Smooth muscle cell (in vitro differentiated cells): ENCODE results near the gene THEMIS. TPM values are rescaled to one million over a fixed set of nuclear protein-coding genes. Genes with fewer than 3 reads are reported as not detected.

Experiments
- DNase-seq: peaks from one replicate; lab custom pipeline; 2025; ENCODE audit not compliant: unreplicated experiment; lab: John Stamatoyannopoulos, UW
- H2AFZ ChIP-seq: fragments of 200-600 bp; sonication (generic); 2 replicates; pipeline ENCODE4 v1.6.0; 2016; ENCODE audit warnings: antibody characterized with exemption, low read depth, mild to moderate bottlenecking
- H3F3A ChIP-seq: fragments of 200-600 bp; sonication (generic); 2 replicates; pipeline ENCODE4 v1.6.0; 2017; ENCODE audit warnings: antibody characterized with exemption, low read depth
- H3K27ac ChIP-seq: fragments of 200-600 bp; sonication (generic); 2 replicates; pipeline ENCODE4 v1.5.1; 2016; ENCODE audit warnings: low read depth, mild to moderate bottlenecking
- H3K27me3 ChIP-seq: fragments of 200-600 bp; sonication (generic); 2 replicates; pipeline ENCODE4 v1.6.1; 2016; ENCODE audit warnings: low read depth, mild to moderate bottlenecking
- H3K36me3 ChIP-seq: fragments of 200-600 bp; sonication (generic); 2 replicates; pipeline ENCODE4 v1.5.1; 2016; ENCODE audit warnings: low read depth
- H3K4me1 ChIP-seq: fragments of 200-600 bp; sonication (generic); 2 replicates; pipeline ENCODE4 v1.5.1; 2016; ENCODE audit warnings: low read depth
- H3K4me2 ChIP-seq: fragments of 200-600 bp; sonication (generic); 2 replicates; pipeline ENCODE4 v1.6.0; 2016; ENCODE audit warnings: mild to moderate bottlenecking
- H3K4me3 ChIP-seq: fragments of 200-600 bp; sonication (generic); 2 replicates; pipeline ENCODE4 v1.5.1; 2016; ENCODE audit warnings: mild to moderate bottlenecking
- H3K79me2 ChIP-seq: fragments of 200-600 bp; sonication (generic); 2 replicates; pipeline ENCODE4 v1.6.0; 2016; ENCODE audit warnings: low read depth, mild to moderate bottlenecking
- H3K9ac ChIP-seq: fragments of 200-600 bp; sonication (generic); 2 replicates; pipeline ENCODE4 v1.6.0; 2016; ENCODE audit warnings: low read depth
- H3K9me3 ChIP-seq: fragments of 200-600 bp; sonication (generic); replicated peaks from 2 replicates; pipeline ENCODE4 v1.5.1; 2016; ENCODE audit warnings: low read depth
- H4K20me1 ChIP-seq: fragments of 200-600 bp; sonication (generic); 2 replicates; pipeline ENCODE4 v1.6.0; 2016; ENCODE audit warnings: low read depth
- CTCF ChIP-seq: fragments of 200-600 bp; sonication (generic); IDR thresholded peaks from 2 replicates; pipeline ENCODE4 v1.5.1; 2017; ENCODE audit warnings: borderline replicate concordance, mild to moderate bottlenecking, antibody characterized with exemption; ENCODE audit not compliant: insufficient read depth, poor library complexity, severe bottlenecking
- WGBS: methylation state at CpG from one replicate; pipeline ENCODE4 v1.1.7; 2016; ENCODE audit warnings: low lambda C conversion rate; 5-methylcytosine and 5-hydroxymethylcytosine counted together
- polyA plus RNA-seq: library from polyadenylated mRNA; unstranded; fragments of >200 nt; fragmentation: Nextera tagmentation; extraction: Ambion mirVana; gene quantifications from 2 replicates; pipeline ENCODE4 v1.2.1, GENCODE V29; 2016
- total RNA-seq: library from RNA; depleted of rRNA; stranded (reverse); fragments of >200 nt; gene quantifications from 2 replicates; pipeline ENCODE4 v1.2.3, GENCODE V29; 2014

The THEMIS gene
- total and polyA plus RNA-seq, 2 experiments from 2014 or later: not detected

- Histone ChIP-seq H2AFZ (no peak overlapping the region), H3K9me3 (no peaks in the 10 kb centered on the region), H3K36me3 (no peaks in the 10 kb centered on the region), H3K79me2 (no peaks in the 10 kb centered on the region), H3K9ac (no peak overlapping the region), H3K4me3 (no peak overlapping the region), H4K20me1 (no peaks in the 10 kb centered on the region), H3K27ac (no peak overlapping the region), H3K27me3 (no peaks in the 10 kb centered on the region), H3F3A (no peaks in the 10 kb centered on the region), H3K4me1 (no peaks in the 10 kb centered on the region), H3K4me2 (no peak overlapping the region)
- no peak for DNase-seq
- 92% methylated on average over 4 of the region's 4 CpGs for WGBS
- TF ChIP-seq CTCF: no peak
Measured at GRCh38 chr6:127768745-127769144, 132.1 kb downstream of the THEMIS start.

- no peaks in the 10 kb centered on the region for H3K4me1 ChIP-seq
- H3K27me3 ChIP-seq: peaks cover 3% of the 10 kb centered on the region
- no peak overlapping the region for H3K9ac ChIP-seq
- no peaks in the 10 kb centered on the region for H3K36me3 ChIP-seq
- WGBS: 82% methylated on average over 3 of the region's 3 CpGs
- DNase-seq: no peak
- no peak overlapping the region for H3K4me2 ChIP-seq
- H3F3A ChIP-seq: no peaks in the 10 kb centered on the region
- no peaks in the 10 kb centered on the region for H4K20me1 ChIP-seq
- no peak overlapping the region for H3K4me3 ChIP-seq
- no peak for TF ChIP-seq CTCF
- no peaks in the 10 kb centered on the region for H3K79me2 ChIP-seq
- no peaks in the 10 kb centered on the region for H3K9me3 ChIP-seq
- no peak overlapping the region for H2AFZ ChIP-seq
- no peak overlapping the region for H3K27ac ChIP-seq
Measured at GRCh38 chr6:127768223-127768622, 132.6 kb downstream of the THEMIS start.

- H3K9me3 ChIP-seq: no peaks in the 10 kb centered on the region
- DNase-seq: no peak
- H3K4me3 ChIP-seq: no peak overlapping the region
- H3K79me2 ChIP-seq: no peaks in the 10 kb centered on the region
- H3K4me1 ChIP-seq: no peaks in the 10 kb centered on the region
- H3F3A ChIP-seq: no peaks in the 10 kb centered on the region
- H3K27me3 ChIP-seq: peaks cover 12% of the 10 kb centered on the region
- no peak overlapping the region for H2AFZ ChIP-seq
- no peak overlapping the region for H3K27ac ChIP-seq
- H3K4me2 ChIP-seq: no peak overlapping the region
- no peak for TF ChIP-seq CTCF
- H4K20me1 ChIP-seq: no peaks in the 10 kb centered on the region
- no peak overlapping the region for H3K9ac ChIP-seq
- H3K36me3 ChIP-seq: no peaks in the 10 kb centered on the region
- WGBS: 93% methylated on average over 2 of the region's 2 CpGs
Measured at GRCh38 chr6:127765949-127766348, 134.9 kb downstream of the THEMIS start.

- no peak overlapping the region for H3K4me3 ChIP-seq
- H3K4me2 ChIP-seq: no peak overlapping the region
- H3K9ac ChIP-seq: no peak overlapping the region
- peaks cover 12% of the 10 kb centered on the region for H3K27me3 ChIP-seq
- H2AFZ ChIP-seq: no peak overlapping the region
- H3K36me3 ChIP-seq: no peaks in the 10 kb centered on the region
- no peak overlapping the region for H3K27ac ChIP-seq
- H3K79me2 ChIP-seq: no peaks in the 10 kb centered on the region
- H3F3A ChIP-seq: no peaks in the 10 kb centered on the region
- no peak for DNase-seq
- no peak for TF ChIP-seq CTCF
- H3K9me3 ChIP-seq: no peaks in the 10 kb centered on the region
- WGBS: 96% methylated on average over 1 of the region's 1 CpG
- H4K20me1 ChIP-seq: no peaks in the 10 kb centered on the region
- H3K4me1 ChIP-seq: no peaks in the 10 kb centered on the region
Measured at GRCh38 chr6:127762284-127762683, 138.6 kb downstream of the THEMIS start.
